Measurements from ENCODE around the gene VWA8.

DNA sequence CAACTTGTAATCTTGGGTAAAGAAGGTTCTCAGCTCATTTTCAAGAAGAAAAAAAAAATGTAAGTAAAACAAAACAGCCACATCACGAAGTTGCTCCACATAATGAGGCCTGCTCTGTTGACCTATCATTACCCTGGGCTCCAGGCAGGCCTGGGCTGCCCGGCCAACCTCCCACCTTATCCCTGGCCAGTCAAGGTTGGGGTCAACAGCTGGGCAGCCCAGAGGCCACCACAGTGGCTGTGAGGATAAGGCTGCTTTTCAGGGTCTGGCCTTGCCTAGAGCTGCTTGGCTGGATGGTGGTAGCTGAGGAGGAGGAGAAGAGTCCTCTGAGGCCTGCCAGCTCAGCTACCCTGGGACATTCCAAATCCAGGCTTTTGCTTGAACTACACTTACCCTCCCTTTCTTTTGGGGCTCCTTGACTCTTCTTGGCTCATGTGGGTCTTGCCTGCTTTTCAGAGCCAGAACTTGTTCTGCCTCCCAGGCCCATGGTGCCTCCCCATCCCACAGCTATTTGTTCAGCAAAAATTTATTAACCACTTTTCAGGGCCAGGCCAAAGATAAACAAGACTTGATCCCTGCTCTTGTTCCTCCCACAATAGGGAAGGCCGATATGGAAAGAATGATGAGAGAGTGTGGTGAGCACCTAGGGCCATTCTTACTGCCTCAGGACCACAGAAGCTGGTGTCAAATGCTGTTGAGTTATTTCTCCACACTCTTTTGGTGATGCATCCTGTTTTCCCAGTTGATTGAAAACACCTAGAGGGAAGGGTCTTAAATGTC, 401.9 kb downstream of the VWA8 start:
- TF ChIP-seq, protein P1, sequence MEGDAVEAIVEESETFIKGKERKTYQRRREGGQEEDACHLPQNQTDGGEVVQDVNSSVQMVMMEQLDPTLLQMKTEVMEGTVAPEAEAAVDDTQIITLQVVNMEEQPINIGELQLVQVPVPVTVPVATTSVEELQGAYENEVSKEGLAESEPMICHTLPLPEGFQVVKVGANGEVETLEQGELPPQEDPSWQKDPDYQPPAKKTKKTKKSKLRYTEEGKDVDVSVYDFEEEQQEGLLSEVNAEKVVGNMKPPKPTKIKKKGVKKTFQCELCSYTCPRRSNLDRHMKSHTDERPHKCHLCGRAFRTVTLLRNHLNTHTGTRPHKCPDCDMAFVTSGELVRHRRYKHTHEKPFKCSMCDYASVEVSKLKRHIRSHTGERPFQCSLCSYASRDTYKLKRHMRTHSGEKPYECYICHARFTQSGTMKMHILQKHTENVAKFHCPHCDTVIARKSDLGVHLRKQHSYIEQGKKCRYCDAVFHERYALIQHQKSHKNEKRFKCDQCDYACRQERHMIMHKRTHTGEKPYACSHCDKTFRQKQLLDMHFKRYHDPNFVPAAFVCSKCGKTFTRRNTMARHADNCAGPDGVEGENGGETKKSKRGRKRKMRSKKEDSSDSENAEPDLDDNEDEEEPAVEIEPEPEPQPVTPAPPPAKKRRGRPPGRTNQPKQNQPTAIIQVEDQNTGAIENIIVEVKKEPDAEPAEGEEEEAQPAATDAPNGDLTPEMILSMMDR (IDR thresholded peaks at IDR 0.05) = no peak
- TF ChIP-seq EP300 (IDR thresholded peaks at IDR 0.05) (no peak), POLR2AphosphoS5 (IDR thresholded peaks at IDR 0.05) (no peak), POLR2A (IDR thresholded peaks at IDR 0.05) (no peak)
